ENCODE data around the gene FGF22.
"Not testable (repeated sequence)": the region's sequence is repeated elsewhere in the genome, so short reads cannot be mapped to it uniquely, and the experiment has no call there.

Gene FGF22

DNA sequence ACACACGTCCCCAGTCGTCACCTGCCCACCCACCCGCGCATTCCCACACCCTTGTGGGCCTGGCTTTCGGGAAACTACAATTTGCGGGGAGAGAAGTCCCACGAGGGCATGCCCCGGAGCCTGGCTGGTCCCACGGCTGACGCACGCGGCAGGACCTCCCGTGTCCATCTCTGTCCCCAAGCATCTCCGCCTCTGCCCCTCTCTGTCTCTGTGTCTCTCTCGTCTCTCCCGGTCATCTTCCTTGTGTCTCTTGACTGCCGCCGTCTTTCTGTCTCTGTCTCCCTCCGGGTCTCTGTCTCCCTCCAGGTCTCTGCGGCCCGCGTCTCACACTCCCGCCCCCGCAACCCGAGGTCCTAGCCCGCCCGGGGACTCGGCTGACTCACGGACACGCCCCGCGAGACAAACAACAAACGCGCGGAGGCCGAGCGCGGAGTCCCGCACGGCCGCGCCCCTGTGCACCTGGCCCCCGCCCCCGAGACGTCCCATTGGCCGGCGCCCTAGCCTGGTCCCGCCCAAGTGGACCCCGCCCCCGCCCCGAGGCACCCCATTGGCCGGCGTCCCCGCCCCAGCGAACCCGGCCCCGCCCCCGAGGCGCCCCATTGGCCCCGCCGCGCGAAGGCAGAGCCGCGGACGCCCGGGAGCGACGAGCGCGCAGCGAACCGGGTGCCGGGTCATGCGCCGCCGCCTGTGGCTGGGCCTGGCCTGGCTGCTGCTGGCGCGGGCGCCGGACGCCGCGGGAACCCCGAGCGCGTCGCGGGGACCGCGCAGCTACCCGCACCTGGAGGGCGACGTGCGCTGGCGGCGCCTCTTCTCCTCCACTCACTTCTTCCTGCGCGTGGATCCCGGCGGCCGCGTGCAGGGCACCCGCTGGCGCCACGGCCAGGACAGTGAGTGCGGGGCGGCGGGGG is at the start of gene FGF22:
Gene FGF22, plus strand, starts transcription at position 627 of the 908 bp plus-strand sequence. Its CDS starts 47 bp downstream, at position 674.
- DNase-seq (ENCODE audit: low read depth, low spot score) = peak; percentile 96

DNA sequence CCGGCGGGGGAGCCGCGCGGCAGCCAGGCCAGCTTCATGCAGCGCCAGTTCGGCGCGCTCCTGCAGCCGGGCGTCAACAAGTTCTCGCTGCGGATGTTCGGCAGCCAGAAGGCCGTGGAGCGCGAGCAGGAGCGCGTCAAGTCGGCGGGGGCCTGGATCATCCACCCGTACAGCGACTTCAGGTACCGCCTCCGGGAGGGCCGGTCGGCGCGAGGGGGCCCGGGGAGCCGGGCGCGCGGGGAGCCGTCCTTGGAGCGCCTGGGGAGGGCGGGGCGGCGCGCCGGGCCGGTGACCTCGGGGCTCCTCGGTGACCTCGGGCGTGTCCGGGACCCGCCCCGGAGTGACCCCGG is 49.3 kb upstream of the FGF22 start:
- DNase-seq (ENCODE audit: low read depth, low spot score) = peak; percentile 71

DNA sequence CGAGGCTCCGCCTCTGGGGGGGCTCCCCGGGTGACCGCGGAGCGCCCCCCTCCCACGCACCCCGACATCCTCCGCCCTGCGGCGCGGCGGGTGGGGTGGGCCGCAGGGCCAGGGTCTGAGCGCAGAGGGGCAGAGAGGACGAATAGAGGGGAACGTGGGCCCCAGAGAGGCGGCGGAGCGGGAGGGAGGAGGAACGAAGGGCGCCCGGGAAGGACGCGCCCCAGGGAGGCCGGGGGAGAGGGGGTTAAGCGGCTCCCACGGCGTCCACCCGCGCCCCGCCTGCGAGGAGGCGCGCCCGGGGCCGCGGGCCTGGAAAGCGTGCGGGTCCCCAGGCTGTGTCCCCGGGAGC is 49.0 kb upstream of the FGF22 start:
- DNase-seq (ENCODE audit: low read depth, low spot score) = no peak

DNA sequence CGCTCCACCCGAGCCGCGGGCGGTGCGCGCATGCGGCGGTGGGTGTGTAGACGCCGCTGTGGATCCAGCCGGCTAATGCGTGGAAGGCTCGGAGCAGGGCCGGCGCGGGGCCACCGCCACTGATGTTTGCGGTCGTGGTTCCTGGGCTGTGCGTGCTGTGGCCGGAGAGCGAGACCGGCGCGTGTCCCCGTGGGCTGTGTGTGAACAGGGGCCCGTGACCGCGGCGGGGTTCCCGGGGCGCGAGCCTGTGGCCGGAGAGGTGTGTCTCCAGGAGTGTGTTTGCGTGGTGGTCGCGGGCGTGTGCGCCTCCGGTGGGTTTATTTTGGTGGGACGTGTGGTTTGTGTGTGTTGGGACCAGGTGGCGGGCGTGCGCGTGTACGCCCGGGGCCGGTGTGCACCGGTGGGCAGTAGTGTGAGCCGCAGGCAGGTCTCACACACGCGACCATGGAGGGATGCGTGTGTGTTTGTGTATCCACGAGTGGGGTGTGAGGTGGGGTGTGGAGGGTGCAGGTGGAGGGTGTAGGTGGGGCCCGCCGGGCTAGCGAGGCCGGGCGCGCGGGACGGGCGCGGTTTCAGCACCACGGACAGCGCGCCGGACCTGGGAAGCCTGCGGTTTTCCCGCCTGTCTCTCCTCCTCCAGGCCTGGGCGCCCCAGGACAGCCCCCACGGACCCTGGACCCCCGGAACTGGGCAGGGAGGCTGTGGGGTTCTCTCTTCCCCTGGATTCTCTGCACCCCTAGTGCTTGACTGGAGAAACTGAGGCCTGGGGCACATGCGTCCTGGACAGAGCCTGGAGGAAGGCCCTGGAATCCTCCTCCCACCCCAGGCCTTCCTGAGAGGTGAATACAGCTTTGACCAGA is 48.4 kb upstream of the FGF22 start:
- peak; percentile 69 for DNase-seq (ENCODE audit: low read depth, low spot score)

DNA sequence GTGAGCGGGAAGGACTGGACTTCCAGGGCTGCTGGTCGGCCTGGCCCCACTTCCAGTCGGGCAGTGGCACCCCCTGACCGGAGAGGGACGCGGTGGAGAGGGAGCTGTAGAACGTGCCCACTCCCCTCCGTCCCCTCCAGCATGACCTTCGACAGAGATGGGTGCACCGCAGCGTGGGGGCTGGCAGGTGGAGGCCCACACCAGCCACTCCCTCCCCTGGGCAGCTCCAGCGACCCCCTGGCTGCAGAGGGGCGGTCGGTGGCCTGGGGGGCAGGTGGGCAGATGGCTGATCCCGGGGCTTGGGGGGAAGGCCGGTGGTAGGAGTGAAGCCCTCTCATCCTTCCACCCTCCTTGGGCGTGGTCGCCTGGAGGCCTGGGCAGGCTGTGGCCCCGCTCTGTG is 47.6 kb upstream of the FGF22 start:
- no peak for DNase-seq (ENCODE audit: low read depth, low spot score)

DNA sequence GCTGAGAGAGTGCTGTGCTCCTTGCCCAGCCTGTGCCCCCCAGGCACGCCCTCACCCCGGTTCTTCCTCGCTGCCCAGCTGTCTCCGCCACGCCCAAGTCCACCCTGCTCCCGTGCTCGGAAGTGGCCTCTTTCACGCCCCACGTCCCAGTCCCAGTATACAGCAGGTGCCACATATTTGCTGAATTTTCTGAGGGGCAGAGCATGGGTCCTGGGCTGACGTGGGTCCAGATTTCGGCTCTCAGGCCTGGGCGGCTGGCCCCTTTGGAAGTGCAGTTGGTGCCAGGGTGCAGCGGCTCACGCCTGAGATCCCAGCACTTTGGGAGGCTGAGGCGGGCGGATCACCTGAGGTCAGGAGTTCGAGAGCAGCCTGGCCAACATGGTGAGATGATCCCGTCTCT is 46.6 kb upstream of the FGF22 start:
- DNase-seq (ENCODE audit: low read depth, low spot score) = no peak

DNA sequence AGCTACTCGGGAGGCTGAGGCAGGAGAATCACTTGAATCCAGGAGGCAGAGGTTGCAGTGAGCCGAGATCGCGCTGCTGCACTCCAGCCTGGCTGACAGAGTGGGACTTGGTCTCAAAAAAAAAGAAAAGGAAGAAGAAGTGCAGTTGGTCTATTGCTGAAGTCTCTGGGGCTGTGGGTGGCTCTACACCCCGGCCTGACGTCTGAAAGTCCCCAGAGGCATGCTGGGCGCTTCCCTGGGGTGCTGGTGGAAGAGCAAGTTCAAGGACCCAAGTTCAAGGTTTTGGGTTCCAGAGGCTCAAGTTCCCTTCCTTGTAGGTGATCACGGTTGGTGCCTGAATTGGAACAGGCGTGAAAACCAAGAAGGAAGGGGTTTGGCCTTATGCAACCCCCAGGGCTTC is 46.2 kb upstream of the FGF22 start:
- no peak for DNase-seq (ENCODE audit: low read depth, low spot score)

DNA sequence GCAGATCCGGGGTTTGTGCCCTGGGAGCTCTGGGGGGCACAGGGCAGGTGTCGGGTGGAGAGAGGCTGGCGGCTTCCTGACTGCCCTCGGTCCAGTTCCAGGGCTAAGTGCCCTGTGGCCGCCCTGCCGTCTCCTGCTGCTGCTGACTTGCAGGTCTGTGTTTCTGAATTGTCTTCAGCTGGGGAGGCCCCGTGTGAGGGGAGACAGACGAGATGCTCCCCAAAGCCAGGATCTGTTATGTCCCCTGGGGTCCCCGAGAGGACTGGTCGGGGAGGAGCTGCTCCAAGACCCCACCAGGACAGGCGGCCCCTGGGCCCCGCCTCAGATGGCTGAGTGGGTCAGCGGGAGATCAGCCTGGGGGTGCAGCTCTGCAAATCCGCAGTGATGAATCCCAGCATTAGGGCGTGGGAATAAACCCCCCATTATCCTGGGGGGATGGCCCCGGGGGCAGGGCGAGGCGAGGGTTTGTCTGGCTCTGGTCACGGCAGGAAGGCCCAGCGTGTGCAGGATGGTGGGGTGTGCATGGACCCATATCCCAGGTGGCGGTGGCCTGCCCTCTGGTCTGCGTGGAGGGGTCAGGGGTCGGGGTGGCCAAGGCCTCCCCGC is 45.3 kb upstream of the FGF22 start:
- DNase-seq (ENCODE audit: low read depth, low spot score) = no peak

DNA sequence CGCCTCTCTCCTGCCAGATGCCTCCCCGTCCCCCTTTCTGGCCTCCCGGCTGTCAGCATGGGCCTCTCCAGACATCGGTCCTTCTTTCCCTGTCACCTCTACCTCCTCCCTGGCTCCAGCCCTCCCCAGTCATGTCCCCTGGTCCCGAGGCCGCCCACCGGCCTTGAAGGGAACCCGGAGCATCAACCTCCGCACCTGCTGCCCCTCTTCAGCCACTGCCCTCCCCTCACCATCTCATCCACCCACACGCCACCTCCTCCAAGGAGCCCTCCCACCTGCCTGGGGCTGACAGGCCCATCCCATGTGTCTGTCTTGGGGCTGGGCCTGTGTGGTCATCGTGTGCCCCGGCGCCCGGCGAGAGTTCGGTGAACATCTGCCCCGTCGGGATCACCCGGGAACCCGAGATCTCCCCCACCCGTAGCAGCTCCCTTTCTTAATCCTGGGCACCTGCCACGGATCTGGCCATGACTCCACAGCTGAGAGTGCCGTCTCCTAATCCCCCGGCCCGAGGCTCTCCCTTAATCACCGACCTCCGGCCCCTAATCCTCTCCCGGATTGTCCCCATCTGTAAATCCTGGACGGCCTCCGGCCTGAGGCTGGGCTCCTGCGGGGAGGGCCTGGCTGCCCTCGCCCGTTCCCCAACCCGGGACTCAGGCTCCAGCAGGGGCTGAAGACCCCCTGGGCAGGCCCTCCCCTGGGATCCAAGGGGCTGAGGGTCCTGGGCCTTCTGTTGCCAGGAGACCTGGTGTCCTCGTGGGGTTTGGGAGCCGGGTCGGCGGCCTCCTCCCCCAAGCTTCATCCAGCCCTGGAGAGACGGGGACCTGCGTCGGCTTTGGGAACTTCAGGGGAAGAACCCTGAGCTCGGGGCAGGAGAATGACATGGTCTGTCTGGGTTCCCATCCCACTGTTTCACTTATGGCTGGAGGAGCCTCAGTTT is 44.1 kb upstream of the FGF22 start:
- no peak for DNase-seq (ENCODE audit: low read depth, low spot score)

DNA sequence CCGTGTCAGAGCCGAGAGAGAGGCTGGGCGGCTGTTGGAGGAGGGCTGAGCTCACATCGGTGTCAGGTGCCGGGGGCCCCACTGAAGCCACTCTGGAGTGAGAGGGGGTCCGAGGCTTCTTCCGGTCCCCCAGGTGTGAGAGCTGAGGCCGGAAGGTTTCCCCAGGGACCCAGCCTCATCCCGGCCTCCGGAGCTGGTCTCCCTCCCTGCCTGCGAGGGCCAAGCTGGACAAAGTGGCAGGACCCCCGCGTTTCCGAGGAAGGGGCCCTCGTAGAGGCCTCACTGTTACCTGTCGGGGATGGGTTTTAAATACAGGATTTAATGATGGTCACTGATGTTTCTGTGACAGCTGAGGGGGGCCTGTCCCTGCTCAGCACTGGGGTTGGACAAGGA is 43.4 kb upstream of the FGF22 start:
- no peak for DNase-seq (ENCODE audit: low read depth, low spot score)

DNA sequence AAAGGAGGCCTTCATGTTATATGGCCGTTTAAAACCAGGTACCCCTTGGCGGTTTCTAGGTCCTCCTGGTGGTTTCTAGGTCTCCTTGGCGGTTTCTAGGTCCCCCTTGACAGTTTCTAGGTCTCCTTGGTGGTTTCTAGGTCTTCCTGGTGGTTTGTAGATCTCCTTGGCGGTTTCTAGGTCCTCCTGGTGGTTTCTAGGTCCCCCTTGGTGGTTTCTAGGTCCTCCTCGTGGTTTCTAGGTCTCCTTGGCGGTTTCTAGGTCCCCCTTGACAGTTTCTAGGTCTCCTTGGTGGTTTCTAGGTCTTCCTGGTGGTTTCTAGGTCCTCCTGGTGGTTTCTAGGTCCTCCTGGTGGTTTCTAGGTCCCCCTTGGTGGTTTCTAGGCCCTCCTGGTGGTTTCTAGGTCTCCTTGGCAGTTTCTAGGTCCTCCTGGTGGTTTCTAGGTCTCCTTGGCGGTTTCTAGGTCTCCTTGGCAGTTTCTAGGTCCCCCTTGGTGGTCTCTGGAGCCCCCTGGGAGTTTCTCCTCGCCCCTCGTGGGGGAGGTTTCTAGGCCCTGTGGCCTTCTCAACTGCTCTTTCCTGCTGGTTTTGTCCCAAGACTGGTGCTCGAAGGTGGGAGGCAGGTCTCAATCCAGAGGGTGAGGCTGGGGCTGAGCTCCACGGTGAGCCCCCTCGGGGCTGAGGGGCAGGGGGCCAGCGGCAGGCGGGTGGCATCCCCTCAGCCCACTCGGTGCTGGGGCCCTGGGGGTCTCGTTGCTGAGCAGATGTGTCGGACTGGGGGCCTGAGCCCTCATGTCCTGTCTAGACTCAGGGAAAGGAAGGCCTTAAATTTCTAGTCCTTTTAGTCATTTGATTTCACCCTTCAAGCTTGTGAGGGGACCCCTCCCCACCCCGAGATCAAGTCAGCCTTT is 42.0 kb upstream of the FGF22 start:
- DNase-seq (ENCODE audit: low read depth, low spot score) = no peak

DNA sequence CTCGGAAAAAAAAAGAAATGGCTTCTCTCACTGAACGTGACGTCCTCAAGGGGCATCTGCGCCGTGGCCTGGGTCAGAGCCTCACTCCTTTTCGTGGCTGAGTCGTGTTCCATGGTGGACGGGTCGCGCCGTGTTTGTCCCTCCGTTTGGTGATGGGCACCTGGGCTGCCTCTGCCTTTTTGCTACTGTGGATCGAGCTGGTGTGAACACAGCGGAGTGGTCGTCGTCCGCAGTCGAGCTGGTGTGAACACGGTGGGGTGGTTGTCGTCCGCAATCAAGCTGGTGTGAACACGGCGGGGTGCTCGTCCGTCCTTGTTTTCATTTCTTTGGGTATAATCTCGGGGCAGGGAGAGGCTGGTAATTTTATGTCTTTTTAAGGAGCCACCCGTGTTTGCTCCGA is 38.4 kb upstream of the FGF22 start:
- DNase-seq (ENCODE audit: low read depth, low spot score) = no peak

DNA sequence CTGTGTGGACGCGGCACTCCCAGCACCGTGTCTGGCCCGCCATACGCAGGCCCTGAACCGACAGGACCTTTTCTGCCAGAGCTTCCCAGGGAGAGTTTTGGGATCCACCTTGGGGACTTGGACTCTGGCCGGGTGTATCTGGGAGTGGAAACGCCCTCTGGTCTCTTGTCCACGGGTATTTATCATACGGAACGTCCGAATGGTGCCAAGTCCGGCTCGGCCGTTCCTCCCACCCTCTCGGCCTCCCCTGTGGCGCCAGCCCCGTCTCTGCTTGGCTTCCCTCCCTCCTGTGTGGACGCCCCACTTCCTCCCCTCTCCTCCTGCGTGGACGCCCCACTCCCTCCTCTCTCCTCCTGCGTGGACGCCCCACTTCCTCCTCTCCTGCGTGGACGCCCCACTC is 37.9 kb upstream of the FGF22 start:
- DNase-seq (ENCODE audit: low read depth, low spot score) = no peak

DNA sequence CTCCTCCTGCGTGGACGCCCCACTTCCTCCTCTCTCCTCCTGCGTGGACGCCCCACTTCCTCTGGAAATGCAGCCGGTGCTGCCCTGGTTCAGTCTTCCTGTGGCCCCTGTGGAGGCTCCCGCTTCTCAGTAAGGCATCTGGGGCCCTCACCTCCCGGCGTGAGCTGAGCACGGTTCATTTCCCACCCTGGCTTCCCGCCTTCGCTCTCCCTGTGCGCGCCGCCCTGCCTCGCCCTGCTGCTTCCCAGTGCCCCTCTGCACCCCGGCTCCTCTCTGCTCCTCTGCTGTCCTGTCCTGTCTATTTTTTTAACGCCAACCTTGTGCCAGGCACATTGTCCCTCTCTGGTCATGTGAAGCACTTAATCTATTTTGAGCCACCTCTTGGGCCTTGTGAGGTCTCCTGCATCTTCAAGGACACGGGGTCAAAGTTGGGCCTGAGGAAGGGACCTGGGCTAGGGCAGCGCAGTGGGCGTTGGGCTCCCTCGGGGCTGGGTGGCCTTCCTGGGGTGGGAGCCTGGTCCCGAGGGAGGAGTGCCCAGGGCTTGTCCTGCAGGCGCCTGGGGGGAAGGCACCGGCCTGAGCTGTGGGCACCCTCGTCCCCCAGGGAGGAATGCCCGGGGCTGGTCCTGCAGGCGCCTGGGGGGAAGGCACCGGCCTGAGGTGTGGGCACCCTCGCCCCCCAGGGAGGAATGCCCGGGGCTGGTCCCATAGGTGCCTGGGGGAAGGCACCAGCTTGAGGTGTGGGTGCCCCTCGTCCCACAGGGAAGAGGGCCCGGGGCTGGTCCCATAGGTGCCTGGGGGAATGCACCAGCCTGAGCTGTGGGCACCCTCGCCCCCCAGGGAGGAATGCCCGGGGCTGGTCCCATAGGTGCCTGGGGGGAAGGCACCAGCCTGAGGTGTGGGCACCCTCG is 37.0 kb upstream of the FGF22 start:
- DNase-seq (ENCODE audit: low read depth, low spot score) = no peak

DNA sequence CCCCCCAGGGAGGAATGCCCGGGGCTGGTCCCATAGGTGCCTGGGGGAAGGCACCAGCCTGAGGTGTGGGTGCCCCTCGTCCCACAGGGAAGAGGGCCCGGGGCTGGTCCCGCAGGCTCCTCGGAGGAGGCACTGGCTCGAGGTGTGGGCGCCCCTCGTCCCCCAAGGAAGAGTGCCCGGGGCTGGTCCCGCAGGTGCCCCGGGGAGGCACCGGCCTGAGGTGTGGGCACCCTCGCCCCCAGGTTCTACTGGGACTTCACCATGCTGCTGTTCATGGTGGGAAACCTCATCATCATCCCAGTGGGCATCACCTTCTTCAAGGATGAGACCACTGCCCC is 36.4 kb upstream of the FGF22 start:
- DNase-seq (ENCODE audit: low read depth, low spot score) = not testable (repeated sequence)

DNA sequence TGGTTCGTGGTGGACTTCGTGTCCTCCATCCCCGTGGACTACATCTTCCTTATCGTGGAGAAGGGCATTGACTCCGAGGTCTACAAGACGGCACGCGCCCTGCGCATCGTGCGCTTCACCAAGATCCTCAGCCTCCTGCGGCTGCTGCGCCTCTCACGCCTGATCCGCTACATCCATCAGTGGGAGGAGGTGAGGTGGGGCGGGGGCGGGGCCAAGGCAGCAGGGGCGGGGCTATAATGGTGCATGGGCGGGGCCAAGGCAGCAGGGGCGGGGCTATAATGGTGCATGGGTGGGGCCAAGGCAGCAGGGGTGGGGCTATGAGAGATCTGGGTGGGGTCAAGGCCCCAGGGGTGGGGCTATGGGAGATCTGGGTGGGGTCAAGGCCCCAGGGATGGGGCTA is 35.9 kb upstream of the FGF22 start:
- DNase-seq (ENCODE audit: low read depth, low spot score) = not testable (repeated sequence)

DNA sequence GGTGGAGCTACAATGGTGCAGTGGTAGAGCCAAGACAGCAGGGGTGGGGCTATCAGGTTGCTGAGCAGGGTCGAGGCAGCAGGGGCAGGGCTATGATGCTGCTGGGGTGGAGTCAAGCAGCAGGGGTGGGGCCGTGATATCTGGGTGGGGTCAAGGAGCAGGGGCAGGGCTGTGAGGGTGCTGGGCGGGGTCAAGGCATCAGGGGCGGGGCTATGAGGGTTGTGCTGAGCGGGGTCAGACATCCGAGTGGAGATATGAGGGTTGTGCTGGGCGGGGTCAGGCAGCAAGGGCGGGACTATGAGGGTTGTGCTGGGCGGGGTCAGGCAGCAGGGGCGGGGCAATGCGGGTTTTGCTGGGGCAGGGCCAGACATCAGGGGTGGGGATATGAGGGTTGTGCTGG is 35.3 kb upstream of the FGF22 start:
- DNase-seq (ENCODE audit: low read depth, low spot score) = no peak

DNA sequence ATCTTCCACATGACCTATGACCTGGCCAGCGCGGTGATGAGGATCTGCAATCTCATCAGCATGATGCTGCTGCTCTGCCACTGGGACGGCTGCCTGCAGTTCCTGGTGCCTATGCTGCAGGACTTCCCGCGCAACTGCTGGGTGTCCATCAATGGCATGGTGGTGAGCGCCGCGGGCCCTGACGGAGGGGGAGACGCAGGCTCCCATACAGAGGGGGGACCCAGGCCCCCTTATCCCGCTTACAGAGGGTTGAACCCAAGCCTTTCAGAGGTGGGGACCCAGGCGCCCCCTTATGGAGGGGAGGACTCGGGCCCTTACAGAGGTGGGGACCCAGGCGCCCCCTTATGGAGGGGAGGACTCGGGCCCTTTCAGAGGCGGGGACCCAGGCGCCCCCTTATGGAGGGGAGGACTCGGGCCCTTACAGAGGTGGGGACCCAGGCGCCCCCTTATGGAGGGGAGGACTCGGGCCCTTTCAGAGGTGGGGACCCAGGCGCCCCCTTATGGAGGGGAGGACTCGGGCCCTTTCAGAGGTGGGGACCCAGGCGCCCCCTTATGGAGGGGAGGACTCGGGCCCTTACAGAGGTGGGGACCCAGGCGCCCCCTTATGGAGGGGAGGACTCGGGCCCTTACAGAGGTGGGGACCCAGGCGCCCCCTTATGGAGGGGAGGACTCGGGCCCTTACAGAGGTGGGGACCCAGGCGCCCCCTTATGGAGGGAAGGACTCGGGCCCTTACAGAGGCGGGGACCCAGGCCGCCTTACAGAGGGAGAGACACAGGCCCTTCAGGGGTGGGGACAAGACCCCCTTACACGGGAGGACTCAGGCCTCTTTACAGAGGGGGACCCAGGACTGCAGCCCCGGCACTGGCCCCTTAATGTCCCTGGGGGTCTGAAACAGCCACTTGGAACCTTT is 34.4 kb upstream of the FGF22 start:
- DNase-seq (ENCODE audit: low read depth, low spot score) = not testable (repeated sequence)
